SK-N-SH (cell line): ENCODE results near the gene ETFA. TPM values are rescaled to one million over a fixed set of nuclear protein-coding genes. Genes with fewer than 3 reads are reported as not detected.

Source experiments
- CTCF ChIA-PET: fragments of 300-600, 350-600 bp; formaldehyde crosslinking; extraction: SDS; loops from one replicate; lab custom pipeline; 2021; lab: Yijun Ruan, JAX
- POLR2A ChIA-PET: fragments of 350-600 bp; sonication (Branson Sonifier 250); formaldehyde crosslinking; extraction: SDS; loops from one replicate; lab custom pipeline; 2020; ENCODE audit warnings: antibody characterized with exemption, inconsistent platforms; lab: Yijun Ruan, JAX
- DNase-seq: peaks from one replicate; pipeline ENCODE4 v3.0.0; 2012
- H2AFZ ChIP-seq: fragments of 200-600 bp; sonication (generic); 2 replicates; pipeline ENCODE4 v1.8.1; 2016; ENCODE audit warnings: antibody characterized with exemption, mild to moderate bottlenecking, low read depth
- H3F3A ChIP-seq: fragments of 200-600 bp; sonication (generic); replicated peaks from 2 replicates; pipeline ENCODE3; 2016; ENCODE audit warnings: antibody characterized with exemption, mild to moderate bottlenecking; ENCODE audit not compliant: insufficient read depth
- H3K27ac ChIP-seq, 2 experiments: fragments of 200-500 bp in 1 of 2; fragments of 200-600 bp in 1 of 2; sonication (Bioruptor generic) in 1 of 2; sonication (generic), shearing (Covaris generic) in 1 of 2; 2 replicates each; pipeline versions ENCODE4 v1.5.1 to v1.6.1; 2014 to 2016; ENCODE audit warnings: low read depth in 2 of 2, inconsistent platforms in 1 of 2, low read length in 1 of 2, mild to moderate bottlenecking in 1 of 2, mixed read lengths in 1 of 2
- H3K27me3 ChIP-seq: fragments of 200-600 bp; sonication (generic), shearing (Covaris generic); 2 replicates; pipeline ENCODE4 v1.6.1; 2016; ENCODE audit warnings: mixed run types; ENCODE audit not compliant: insufficient read depth
- H3K36me3 ChIP-seq, 2 experiments: fragments of 200-500 bp in 1 of 2; fragments of 200-600 bp in 1 of 2; sonication (Bioruptor generic) in 1 of 2; sonication (generic) in 1 of 2; replicated peaks in 1 of 2; 2 replicates each; pipeline versions ENCODE3 to v1.5.1; 2014 to 2016; ENCODE audit warnings: low read length in 1 of 2, mild to moderate bottlenecking in 1 of 2; ENCODE audit not compliant: insufficient read depth in 2 of 2, control insufficient read depth in 1 of 2
- H3K4me1 ChIP-seq, 2 experiments: fragments of 200-500 bp in 1 of 2; fragments of 200-600 bp in 1 of 2; sonication (Bioruptor generic) in 1 of 2; sonication (generic), shearing (Covaris generic) in 1 of 2; 2 replicates each; pipeline versions ENCODE4 v1.5.1 to v1.6.1; 2014 to 2016; ENCODE audit warnings: low read depth in 1 of 2, low read length in 1 of 2, mixed run types in 1 of 2; ENCODE audit not compliant: insufficient read depth in 2 of 2, control insufficient read depth in 1 of 2
- H3K4me2 ChIP-seq: fragments of 200-600 bp; sonication (generic), shearing (Covaris generic); 2 replicates; pipeline ENCODE4 v1.6.1; 2017; ENCODE audit warnings: mixed run types
- H3K4me3 ChIP-seq, 2 experiments: fragments of 200-500 bp in 1 of 2; fragments of 200-600 bp in 1 of 2; sonication (Bioruptor generic) in 1 of 2; sonication (generic), shearing (Covaris generic) in 1 of 2; 2 replicates each; pipeline versions ENCODE4 v1.5.1 to v1.8.1; 2014 to 2016; ENCODE audit warnings: low read depth in 2 of 2, inconsistent platforms in 1 of 2, low read length in 1 of 2, mild to moderate bottlenecking in 1 of 2, mixed read lengths in 1 of 2, moderate library complexity in 1 of 2
- H3K79me2 ChIP-seq: fragments of 200-600 bp; sonication (generic); 2 replicates; pipeline ENCODE4 v1.8.1; 2017; ENCODE audit warnings: mild to moderate bottlenecking; ENCODE audit not compliant: insufficient read depth
- H3K9ac ChIP-seq: fragments of 200-600 bp; sonication (generic); 2 replicates; pipeline ENCODE4 v1.6.1; 2017; ENCODE audit warnings: mixed run types
- H3K9me2 ChIP-seq: fragments of 200-600 bp; sonication (generic); 2 replicates; pipeline ENCODE4 v1.6.1; 2017; ENCODE audit warnings: mixed run types
- H3K9me3 ChIP-seq: fragments of 200-600 bp; sonication (generic); 2 replicates; pipeline ENCODE4 v1.6.1; 2017; ENCODE audit warnings: mixed run types, mild to moderate bottlenecking, moderate library complexity
- H4K20me1 ChIP-seq: fragments of 200-600 bp; sonication (generic); 2 replicates; pipeline ENCODE4 v1.6.1; 2017; ENCODE audit warnings: mild to moderate bottlenecking, mixed run types; ENCODE audit not compliant: insufficient read depth
- CHD2 ChIP-seq: fragments of 150-350 bp; IDR thresholded peaks from 2 replicates; pipeline ENCODE4 v1.6.1; 2018; ENCODE audit warnings: low read length; ENCODE audit not compliant: partially characterized antibody
- ELF1 ChIP-seq: IDR thresholded peaks from 2 replicates; pipeline ENCODE4 v1.4.0; 2012
- FOSL2 ChIP-seq: IDR thresholded peaks from 2 replicates; pipeline ENCODE4 v1.4.0; 2012; ENCODE audit warnings: low read depth, mild to moderate bottlenecking, moderate library complexity, borderline replicate concordance
- FOXJ3 ChIP-seq: sonication (generic); formaldehyde crosslinking; IDR thresholded peaks from 2 replicates; pipeline ENCODE4 v1.5.1; 2020; ENCODE audit warnings: mild to moderate bottlenecking, missing genetic modification reagents
- GATA2 ChIP-seq: sonication (generic); formaldehyde crosslinking; IDR thresholded peaks from 2 replicates; pipeline ENCODE4 v1.5.0; 2020; ENCODE audit warnings: mild to moderate bottlenecking, missing genetic modification reagents
- JUND ChIP-seq: IDR thresholded peaks from 2 replicates; pipeline ENCODE4 v1.4.0; 2012
- MXI1 ChIP-seq: IDR thresholded peaks from 2 replicates; pipeline ENCODE4 v1.6.1; 2012; ENCODE audit warnings: mild to moderate bottlenecking, low read depth, low read length, improper control_type of control experiment
- NFIC ChIP-seq: IDR thresholded peaks from 2 replicates; pipeline ENCODE4 v1.4.0; 2012; ENCODE audit warnings: borderline replicate concordance
- PBX3 ChIP-seq: IDR thresholded peaks from 2 replicates; pipeline ENCODE4; 2012
- TCF12 ChIP-seq: IDR thresholded peaks from 2 replicates; pipeline ENCODE4 v1.4.0; 2012
- YY1 ChIP-seq: IDR thresholded peaks from 2 replicates; pipeline ENCODE4 v1.4.0; 2012; ENCODE audit warnings: low read depth, mild to moderate bottlenecking
- WGBS: methylation state at CpG from one replicate; pipeline ENCODE4 v1.1.6; 2017; ENCODE audit warnings: low lambda C conversion rate; 5-methylcytosine and 5-hydroxymethylcytosine counted together
- polyA plus RNA-seq, 3 experiments: library from polyadenylated mRNA; depleted of rRNA; stranded (reverse); fragments of >200 nt; gene quantifications; 2 replicates each; pipeline ENCODE4 v1.2.3, GENCODE V29; 2012

Gene ETFA
- polyA plus RNA-seq, 1 of the 3 experiments (the other 2 are of a cell fraction): 122 TPM

GRCh38 chr15:76328958-76329357, 17.7 kb upstream of the ETFA start:
- WGBS: 46% methylated on average over 4 of the region's 4 CpGs
- H3K36me3 ChIP-seq: no peaks in the 10 kb centered on the region
- TF ChIP-seq ELF1 (no peak), FOSL2 (peak; percentile 21; the same call in 1 of the 2 replicates)

GRCh38 chr15:76328106-76328696, 16.9 kb upstream of the ETFA start:
- H3K4me2 ChIP-seq: no peak overlapping the region
- TF ChIP-seq FOXJ3 (CRISPR knock-in tag): no peak
- no peak for DNase-seq
- H3K79me2 ChIP-seq: no peaks in the 10 kb centered on the region
- no peak overlapping the region for H2AFZ ChIP-seq
- peaks cover 5% of the 10 kb centered on the region for H3F3A ChIP-seq
- H3K4me1 ChIP-seq: no peaks in the 10 kb centered on the region
- no peak overlapping the region for H3K9ac ChIP-seq
- 78% methylated on average over 8 of the region's 8 CpGs for WGBS
- no peak overlapping the region for H3K27ac ChIP-seq
- H3K36me3 ChIP-seq: no peaks in the 10 kb centered on the region
- H3K27me3 ChIP-seq: no peaks in the 10 kb centered on the region
- POLR2A ChIA-PET: no interaction called here
- no peak overlapping the region for H3K4me3 ChIP-seq
- CTCF ChIA-PET: interaction anchor here (1.3 kb wide), 1 partner anchor 92 kb away, joined by 4 read pairs; no protein-coding TSS in a partner anchor
- H3K9me2 ChIP-seq: no peaks in the 10 kb centered on the region
- H3K9me3 ChIP-seq: no peaks in the 10 kb centered on the region
- no peaks in the 10 kb centered on the region for H4K20me1 ChIP-seq

More at GRCh38 chr15:76328958-76329357, 17.7 kb upstream of the ETFA start:
- no peak overlapping the region for H2AFZ ChIP-seq
- ChIA-PET POLR2A (no interaction called here), CTCF (interaction anchor here (1.0 to 2.8 kb wide), 7 partner anchors 11 to 142 kb away, joined by 3 to 18 read pairs (median 6); no protein-coding TSS in a partner anchor)
- no peak overlapping the region for H3K9ac ChIP-seq
- no peaks in the 10 kb centered on the region for H3K9me3 ChIP-seq
- H3K27me3 ChIP-seq: no peaks in the 10 kb centered on the region
- no peaks in the 10 kb centered on the region for H4K20me1 ChIP-seq
- H3K9me2 ChIP-seq: no peaks in the 10 kb centered on the region
- no peak overlapping the region for H3K27ac ChIP-seq
- peaks cover 5% of the 10 kb centered on the region for H3F3A ChIP-seq
- DNase-seq: no peak
- peaks cover 0 to 2% of the 10 kb centered on the region in 2 experiments; a peak in 1 of 4 replicates for H3K4me1 ChIP-seq
- no peak overlapping the region for H3K4me2 ChIP-seq
- H3K79me2 ChIP-seq: no peaks in the 10 kb centered on the region
- H3K4me3 ChIP-seq: no peak overlapping the region

- Histone ChIP-seq H3K27me3 (no peaks in the 10 kb centered on the region), H3K79me2 (no peaks in the 10 kb centered on the region), H3K4me1 (no peaks in the 10 kb centered on the region), H3K4me3 (no peak overlapping the region), H2AFZ (no peak overlapping the region), H3K9ac (no peak overlapping the region), H3F3A (peaks cover 5% of the 10 kb centered on the region), H3K36me3 (no peaks in the 10 kb centered on the region), H3K9me2 (no peaks in the 10 kb centered on the region), H4K20me1 (no peaks in the 10 kb centered on the region), H3K27ac (no peak overlapping the region), H3K9me3 (no peaks in the 10 kb centered on the region), H3K4me2 (no peak overlapping the region)
- 0 out of 2 replicates have a peak, but pooled peaks have one; percentile 17 for TF ChIP-seq PBX3
- TF ChIP-seq NFIC: peak; percentile 68
- TF ChIP-seq YY1: no peak
- peak; percentile 40; the same call in 1 of the 2 replicates for TF ChIP-seq JUND
- no peak for TF ChIP-seq MXI1
- no peak for TF ChIP-seq GATA2
- TF ChIP-seq CHD2: no peak
- peak; percentile 58 for TF ChIP-seq FOSL2
- TF ChIP-seq TCF12: peak; percentile 79
- WGBS: 59% methylated on average over 8 of the region's 8 CpGs
- DNase-seq: no peak
- ChIA-PET POLR2A (no interaction called here), CTCF (interaction anchor here (1.3 kb wide), 1 partner anchor 92 kb away, joined by 4 read pairs; no protein-coding TSS in a partner anchor)
Measured at GRCh38 chr15:76327191-76328105, 16.2 kb upstream of the ETFA start.
